HepG2 (cell line): ENCODE data around the gene MYPN.

Experiments used
- GATAD1 ChIP-seq: IDR thresholded peaks from 2 replicates; pipeline ENCODE4 v1.6.1; 2016; ENCODE audit warnings: missing genetic modification reagents, missing compliant biosample characterization
- POLR2A ChIP-seq, 2 experiments: IDR thresholded peaks; 2 replicates each; pipeline ENCODE4 v1.6.1; 2011; ENCODE audit warnings: low read depth in 2 of 2, low read length in 2 of 2, mild to moderate bottlenecking in 1 of 2, moderate library complexity in 1 of 2; ENCODE audit not compliant: insufficient read depth in 1 of 2

DNA sequence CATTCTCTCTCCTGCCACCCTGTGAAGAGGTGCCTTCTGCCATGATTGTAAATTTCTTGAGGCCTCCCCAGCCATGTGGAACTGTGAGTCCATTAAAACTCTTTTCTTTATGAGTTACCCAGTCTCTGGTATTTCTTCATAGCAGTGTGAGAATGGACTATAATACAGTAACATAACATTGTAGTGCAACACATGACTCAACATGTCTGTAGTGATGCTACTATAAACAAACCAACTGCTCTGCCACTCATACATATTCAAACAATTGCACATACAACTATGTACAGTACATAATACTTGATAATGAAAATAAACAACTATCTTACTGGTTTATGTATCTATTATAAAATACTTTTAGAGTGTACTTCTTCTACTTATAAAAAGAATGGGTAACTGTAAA, 115.5 kb downstream of the MYPN start:
- no peak for TF ChIP-seq POLR2A (IDR thresholded peaks at IDR 0.05; ENCODE audit: insufficient read depth in 1 of 2, low read depth in 2 of 2, low read length in 2 of 2)
- no peak for TF ChIP-seq GATAD1
